Measurements from ENCODE around the gene SDF4. TPM values are rescaled to one million over a fixed set of nuclear protein-coding genes. Genes with fewer than 3 reads are reported as not detected.

Gene SDF4
- total and polyA plus RNA-seq, 2 of the 13 experiments (the other 11 are each of a cell fraction or from before 2014, with no cell fraction given) = 80.8 to 107 TPM

DNA sequence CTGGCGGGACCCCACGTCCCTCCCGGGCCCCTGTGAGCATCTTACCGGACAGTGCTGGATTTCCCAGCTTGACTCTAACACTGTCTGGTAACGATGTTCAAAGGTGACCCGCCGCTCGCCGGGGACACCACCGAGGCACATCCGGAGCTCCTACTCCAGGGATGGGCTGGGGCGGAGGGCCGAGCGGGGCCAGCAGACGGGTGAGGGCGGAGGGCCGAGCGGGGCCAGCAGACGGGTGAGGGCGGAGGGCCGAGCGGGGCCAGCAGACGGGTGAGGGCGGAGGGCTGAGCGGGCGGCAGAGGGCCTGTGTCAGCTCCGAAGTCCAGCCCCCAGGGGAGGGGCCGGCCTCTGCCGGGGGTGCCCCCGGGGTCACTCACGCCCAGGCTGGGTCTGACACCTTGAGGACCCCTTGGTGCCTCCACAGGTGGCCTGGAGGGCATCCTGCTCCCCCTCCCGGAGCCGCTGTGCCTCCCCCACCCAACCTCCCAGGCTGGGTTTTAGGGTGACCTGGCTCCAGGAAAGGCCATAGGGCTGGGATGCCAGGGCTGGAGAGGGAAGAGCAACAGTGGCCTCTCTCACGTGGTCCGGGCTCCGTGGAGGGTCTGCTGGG lies 63.9 kb downstream of the SDF4 start (continued):
- TF ChIP-seq, protein P1, sequence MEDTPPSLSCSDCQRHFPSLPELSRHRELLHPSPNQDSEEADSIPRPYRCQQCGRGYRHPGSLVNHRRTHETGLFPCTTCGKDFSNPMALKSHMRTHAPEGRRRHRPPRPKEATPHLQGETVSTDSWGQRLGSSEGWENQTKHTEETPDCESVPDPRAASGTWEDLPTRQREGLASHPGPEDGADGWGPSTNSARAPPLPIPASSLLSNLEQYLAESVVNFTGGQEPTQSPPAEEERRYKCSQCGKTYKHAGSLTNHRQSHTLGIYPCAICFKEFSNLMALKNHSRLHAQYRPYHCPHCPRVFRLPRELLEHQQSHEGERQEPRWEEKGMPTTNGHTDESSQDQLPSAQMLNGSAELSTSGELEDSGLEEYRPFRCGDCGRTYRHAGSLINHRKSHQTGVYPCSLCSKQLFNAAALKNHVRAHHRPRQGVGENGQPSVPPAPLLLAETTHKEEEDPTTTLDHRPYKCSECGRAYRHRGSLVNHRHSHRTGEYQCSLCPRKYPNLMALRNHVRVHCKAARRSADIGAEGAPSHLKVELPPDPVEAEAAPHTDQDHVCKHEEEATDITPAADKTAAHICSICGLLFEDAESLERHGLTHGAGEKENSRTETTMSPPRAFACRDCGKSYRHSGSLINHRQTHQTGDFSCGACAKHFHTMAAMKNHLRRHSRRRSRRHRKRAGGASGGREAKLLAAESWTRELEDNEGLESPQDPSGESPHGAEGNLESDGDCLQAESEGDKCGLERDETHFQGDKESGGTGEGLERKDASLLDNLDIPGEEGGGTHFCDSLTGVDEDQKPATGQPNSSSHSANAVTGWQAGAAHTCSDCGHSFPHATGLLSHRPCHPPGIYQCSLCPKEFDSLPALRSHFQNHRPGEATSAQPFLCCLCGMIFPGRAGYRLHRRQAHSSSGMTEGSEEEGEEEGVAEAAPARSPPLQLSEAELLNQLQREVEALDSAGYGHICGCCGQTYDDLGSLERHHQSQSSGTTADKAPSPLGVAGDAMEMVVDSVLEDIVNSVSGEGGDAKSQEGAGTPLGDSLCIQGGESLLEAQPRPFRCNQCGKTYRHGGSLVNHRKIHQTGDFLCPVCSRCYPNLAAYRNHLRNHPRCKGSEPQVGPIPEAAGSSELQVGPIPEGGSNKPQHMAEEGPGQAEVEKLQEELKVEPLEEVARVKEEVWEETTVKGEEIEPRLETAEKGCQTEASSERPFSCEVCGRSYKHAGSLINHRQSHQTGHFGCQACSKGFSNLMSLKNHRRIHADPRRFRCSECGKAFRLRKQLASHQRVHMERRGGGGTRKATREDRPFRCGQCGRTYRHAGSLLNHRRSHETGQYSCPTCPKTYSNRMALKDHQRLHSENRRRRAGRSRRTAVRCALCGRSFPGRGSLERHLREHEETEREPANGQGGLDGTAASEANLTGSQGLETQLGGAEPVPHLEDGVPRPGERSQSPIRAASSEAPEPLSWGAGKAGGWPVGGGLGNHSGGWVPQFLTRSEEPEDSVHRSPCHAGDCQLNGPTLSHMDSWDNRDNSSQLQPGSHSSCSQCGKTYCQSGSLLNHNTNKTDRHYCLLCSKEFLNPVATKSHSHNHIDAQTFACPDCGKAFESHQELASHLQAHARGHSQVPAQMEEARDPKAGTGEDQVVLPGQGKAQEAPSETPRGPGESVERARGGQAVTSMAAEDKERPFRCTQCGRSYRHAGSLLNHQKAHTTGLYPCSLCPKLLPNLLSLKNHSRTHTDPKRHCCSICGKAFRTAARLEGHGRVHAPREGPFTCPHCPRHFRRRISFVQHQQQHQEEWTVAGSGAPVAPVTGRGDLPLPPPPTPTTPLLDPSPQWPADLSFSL (CRISPR knock-in tag; IDR thresholded peaks at IDR 0.05) = no peak
- TF ChIP-seq ELF3 (CRISPR knock-in tag; IDR thresholded peaks at IDR 0.05) (no peak), SMAD1 (CRISPR knock-in tag; IDR thresholded peaks at IDR 0.05; ENCODE audit: borderline replicate concordance, low read depth) (no peak), ZNF543 (CRISPR knock-in tag; IDR thresholded peaks at IDR 0.05) (peak; percentile 75; the same call in 1 of the 2 replicates), KLF15 (CRISPR knock-in tag; IDR thresholded peaks at IDR 0.05; ENCODE audit: borderline replicate concordance) (0 out of 2 replicates have a peak, but pooled peaks have one; percentile 16), FOXP1 (IDR thresholded peaks at IDR 0.05) (no peak), FOXP1 (CRISPR knock-in tag; IDR thresholded peaks at IDR 0.05) (no peak), TGIF2 (CRISPR knock-in tag; IDR thresholded peaks at IDR 0.05) (no peak), ZNF644 (CRISPR knock-in tag; IDR thresholded peaks at IDR 0.05; ENCODE audit: low read depth) (no peak), SOX6 (IDR thresholded peaks at IDR 0.05) (no peak), SOX6 (CRISPR knock-in tag; IDR thresholded peaks at IDR 0.05) (no peak; the same call in 1 of the 2 replicates), ZSCAN20 (CRISPR knock-in tag; IDR thresholded peaks at IDR 0.05; ENCODE audit: borderline replicate concordance) (no peak), NPAS2 (CRISPR knock-in tag; IDR thresholded peaks at IDR 0.05; ENCODE audit: borderline replicate concordance) (no peak)
- TF ChIP-seq, protein P2, sequence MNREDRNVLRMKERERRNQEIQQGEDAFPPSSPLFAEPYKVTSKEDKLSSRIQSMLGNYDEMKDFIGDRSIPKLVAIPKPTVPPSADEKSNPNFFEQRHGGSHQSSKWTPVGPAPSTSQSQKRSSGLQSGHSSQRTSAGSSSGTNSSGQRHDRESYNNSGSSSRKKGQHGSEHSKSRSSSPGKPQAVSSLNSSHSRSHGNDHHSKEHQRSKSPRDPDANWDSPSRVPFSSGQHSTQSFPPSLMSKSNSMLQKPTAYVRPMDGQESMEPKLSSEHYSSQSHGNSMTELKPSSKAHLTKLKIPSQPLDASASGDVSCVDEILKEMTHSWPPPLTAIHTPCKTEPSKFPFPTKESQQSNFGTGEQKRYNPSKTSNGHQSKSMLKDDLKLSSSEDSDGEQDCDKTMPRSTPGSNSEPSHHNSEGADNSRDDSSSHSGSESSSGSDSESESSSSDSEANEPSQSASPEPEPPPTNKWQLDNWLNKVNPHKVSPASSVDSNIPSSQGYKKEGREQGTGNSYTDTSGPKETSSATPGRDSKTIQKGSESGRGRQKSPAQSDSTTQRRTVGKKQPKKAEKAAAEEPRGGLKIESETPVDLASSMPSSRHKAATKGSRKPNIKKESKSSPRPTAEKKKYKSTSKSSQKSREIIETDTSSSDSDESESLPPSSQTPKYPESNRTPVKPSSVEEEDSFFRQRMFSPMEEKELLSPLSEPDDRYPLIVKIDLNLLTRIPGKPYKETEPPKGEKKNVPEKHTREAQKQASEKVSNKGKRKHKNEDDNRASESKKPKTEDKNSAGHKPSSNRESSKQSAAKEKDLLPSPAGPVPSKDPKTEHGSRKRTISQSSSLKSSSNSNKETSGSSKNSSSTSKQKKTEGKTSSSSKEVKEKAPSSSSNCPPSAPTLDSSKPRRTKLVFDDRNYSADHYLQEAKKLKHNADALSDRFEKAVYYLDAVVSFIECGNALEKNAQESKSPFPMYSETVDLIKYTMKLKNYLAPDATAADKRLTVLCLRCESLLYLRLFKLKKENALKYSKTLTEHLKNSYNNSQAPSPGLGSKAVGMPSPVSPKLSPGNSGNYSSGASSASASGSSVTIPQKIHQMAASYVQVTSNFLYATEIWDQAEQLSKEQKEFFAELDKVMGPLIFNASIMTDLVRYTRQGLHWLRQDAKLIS (CRISPR knock-in tag; IDR thresholded peaks at IDR 0.05) = no peak
- TF ChIP-seq, protein P3, sequence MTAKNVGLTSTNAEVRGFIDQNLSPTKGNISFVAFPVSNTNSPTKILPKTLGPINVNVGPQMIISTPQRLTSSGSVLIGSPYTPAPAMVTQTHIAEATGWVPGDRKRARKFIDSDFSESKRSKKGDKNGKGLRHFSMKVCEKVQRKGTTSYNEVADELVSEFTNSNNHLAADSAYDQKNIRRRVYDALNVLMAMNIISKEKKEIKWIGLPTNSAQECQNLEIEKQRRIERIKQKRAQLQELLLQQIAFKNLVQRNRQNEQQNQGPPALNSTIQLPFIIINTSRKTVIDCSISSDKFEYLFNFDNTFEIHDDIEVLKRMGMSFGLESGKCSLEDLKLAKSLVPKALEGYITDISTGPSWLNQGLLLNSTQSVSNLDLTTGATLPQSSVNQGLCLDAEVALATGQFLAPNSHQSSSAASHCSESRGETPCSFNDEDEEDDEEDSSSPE (CRISPR knock-in tag; IDR thresholded peaks at IDR 0.05) = no peak
- TF ChIP-seq, protein P4, sequence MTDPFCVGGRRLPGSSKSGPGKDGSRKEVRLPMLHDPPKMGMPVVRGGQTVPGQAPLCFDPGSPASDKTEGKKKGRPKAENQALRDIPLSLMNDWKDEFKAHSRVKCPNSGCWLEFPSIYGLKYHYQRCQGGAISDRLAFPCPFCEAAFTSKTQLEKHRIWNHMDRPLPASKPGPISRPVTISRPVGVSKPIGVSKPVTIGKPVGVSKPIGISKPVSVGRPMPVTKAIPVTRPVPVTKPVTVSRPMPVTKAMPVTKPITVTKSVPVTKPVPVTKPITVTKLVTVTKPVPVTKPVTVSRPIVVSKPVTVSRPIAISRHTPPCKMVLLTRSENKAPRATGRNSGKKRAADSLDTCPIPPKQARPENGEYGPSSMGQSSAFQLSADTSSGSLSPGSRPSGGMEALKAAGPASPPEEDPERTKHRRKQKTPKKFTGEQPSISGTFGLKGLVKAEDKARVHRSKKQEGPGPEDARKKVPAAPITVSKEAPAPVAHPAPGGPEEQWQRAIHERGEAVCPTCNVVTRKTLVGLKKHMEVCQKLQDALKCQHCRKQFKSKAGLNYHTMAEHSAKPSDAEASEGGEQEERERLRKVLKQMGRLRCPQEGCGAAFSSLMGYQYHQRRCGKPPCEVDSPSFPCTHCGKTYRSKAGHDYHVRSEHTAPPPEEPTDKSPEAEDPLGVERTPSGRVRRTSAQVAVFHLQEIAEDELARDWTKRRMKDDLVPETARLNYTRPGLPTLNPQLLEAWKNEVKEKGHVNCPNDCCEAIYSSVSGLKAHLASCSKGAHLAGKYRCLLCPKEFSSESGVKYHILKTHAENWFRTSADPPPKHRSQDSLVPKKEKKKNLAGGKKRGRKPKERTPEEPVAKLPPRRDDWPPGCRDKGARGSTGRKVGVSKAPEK (CRISPR knock-in tag; IDR thresholded peaks at IDR 0.05; ENCODE audit: borderline replicate concordance) = no peak
